Thoracic aorta (tissue), 2 donors: ENCODE data around the gene ARSB. TPM values are rescaled to one million over a fixed set of nuclear protein-coding genes. Genes with fewer than 3 reads are reported as not detected.

ENCODE experiments used
- ATAC-seq: fragments of 150-250 bp; one replicate; pipeline ENCODE4 v1.8.0; 2017; ENCODE audit warnings: low read depth; ENCODE audit not compliant: insufficient number of reproducible peaks, low FRiP score
- DNase-seq: peaks from one replicate; pipeline ENCODE4 v3.0.0-alpha.2; 2020; ENCODE audit warnings: low spot score
- H3K27ac ChIP-seq, 2 donors: fragments of 200-600 bp; sonication (generic); 1 replicate in 1 of 2; 2 replicates in 1 of 2; pipeline ENCODE4 v1.5.1; 2016; ENCODE audit warnings: mild to moderate bottlenecking in 2 of 2, moderate library complexity in 2 of 2
- H3K27me3 ChIP-seq: fragments of 200-600 bp; sonication (generic); replicated peaks from 2 replicates; pipeline ENCODE4 v1.6.0; 2016; ENCODE audit warnings: mild to moderate bottlenecking; ENCODE audit not compliant: insufficient read depth
- H3K36me3 ChIP-seq: fragments of 200-600 bp; sonication (generic); one replicate; pipeline ENCODE4 v1.5.1; 2016
- H3K4me1 ChIP-seq, 2 donors: fragments of 200-600 bp; sonication (generic); 1 replicate in 1 of 2; 2 replicates in 1 of 2; pipeline versions ENCODE4 v1.5.1 to v1.6.0; 2016; ENCODE audit warnings: low read depth in 2 of 2, mild to moderate bottlenecking in 1 of 2; ENCODE audit not compliant: control insufficient read depth in 1 of 2
- H3K4me3 ChIP-seq: fragments of 200-600 bp; sonication (generic); 2 replicates; pipeline ENCODE4 v1.5.1; 2016; ENCODE audit warnings: mild to moderate bottlenecking
- H3K9me3 ChIP-seq: fragments of 200-600 bp; sonication (generic); 2 replicates; pipeline ENCODE4 v1.5.1; 2016
- CTCF ChIP-seq: fragments of 200-600 bp; sonication (generic); IDR thresholded peaks from one replicate; pipeline ENCODE4 v1.5.1; 2019; ENCODE audit warnings: antibody characterized with exemption
- total RNA-seq, 2 donors: library from RNA; depleted of rRNA; stranded (reverse); fragments of >200 nt; gene quantifications; one replicate each; pipeline versions ENCODE4 v1.1.0 to v1.2.3, GENCODE V29; 2016

ARSB gene
- total RNA-seq, 2 donors from 2014 or later, result 26.1 to 36.0 TPM

GRCh38 chr5:78753093-78753531, 232.0 kb downstream of the ARSB start:
- H3K27ac ChIP-seq, result no peak overlapping the region
- DNase-seq, result no peak
- no peak for ATAC-seq
- no peaks in the 10 kb centered on the region for H3K27me3 ChIP-seq
- no peaks in the 10 kb centered on the region for H3K36me3 ChIP-seq
- peaks cover 0 to 4% of the 10 kb centered on the region in 2 donors for H3K4me1 ChIP-seq
- H3K4me3 ChIP-seq, result no peak overlapping the region
- no peak for TF ChIP-seq CTCF
- no peaks in the 10 kb centered on the region for H3K9me3 ChIP-seq

DNA sequence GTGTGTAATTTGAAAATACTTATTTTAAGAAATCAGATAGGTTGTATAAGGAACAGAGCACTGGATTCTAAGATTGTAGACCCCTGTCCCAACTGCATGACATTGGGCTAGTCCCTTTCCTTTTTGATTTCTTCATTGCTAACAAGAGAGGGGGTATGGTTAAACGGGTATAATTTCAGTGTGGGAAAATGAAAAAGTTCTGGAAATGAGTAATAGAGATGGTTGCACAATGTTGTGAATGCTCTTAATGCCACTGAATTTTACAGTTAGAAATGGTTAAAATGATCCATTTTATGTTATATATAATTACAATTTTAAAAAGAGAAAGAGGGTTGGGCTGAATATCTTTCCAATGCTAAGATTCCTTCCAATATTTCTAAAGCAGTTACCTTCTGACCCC, 233.2 kb downstream of the ARSB start:
- TF ChIP-seq CTCF, result no peak
- Histone ChIP-seq H3K36me3 (no peaks in the 10 kb centered on the region), H3K4me1 (peaks cover 7 to 15% of the 10 kb centered on the region in 2 donors), H3K4me3 (no peak overlapping the region), H3K27ac (no peak overlapping the region), H3K27me3 (no peaks in the 10 kb centered on the region), H3K9me3 (no peaks in the 10 kb centered on the region)
- DNase-seq (no peak), ATAC-seq (no peak)

DNA sequence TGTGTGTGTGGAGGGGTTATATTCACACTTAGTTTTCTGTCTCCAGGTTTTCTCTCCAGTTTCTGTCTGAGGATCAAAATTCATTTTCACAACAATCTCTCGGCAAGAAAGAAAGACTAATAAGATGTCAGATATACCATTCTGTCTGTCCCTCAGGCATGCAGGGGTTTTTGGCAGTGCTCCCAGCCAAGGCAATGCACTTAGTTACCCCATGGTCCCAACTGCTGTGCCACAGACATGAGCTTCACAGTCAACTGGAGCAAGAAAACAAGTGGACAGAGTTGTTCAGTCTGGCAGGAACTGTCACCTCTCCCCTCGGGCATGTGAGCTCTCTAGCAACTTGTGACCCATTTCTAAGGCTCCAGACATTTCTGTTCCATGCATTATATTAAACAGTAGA, 234.8 kb downstream of the ARSB start:
- ATAC-seq, result no peak
- DNase-seq, result no peak
- TF ChIP-seq CTCF, result no peak

GRCh38 chr5:78747705-78748359, 237.3 kb downstream of the ARSB start:
- TF ChIP-seq CTCF, result no peak
- H3K9me3 ChIP-seq, result no peaks in the 10 kb centered on the region
- no peak for DNase-seq
- peak overlapping the region; percentile 79 to 89 for H3K27ac ChIP-seq
- no peaks in the 10 kb centered on the region for H3K27me3 ChIP-seq
- no peaks in the 10 kb centered on the region for H3K36me3 ChIP-seq
- peak; percentile 99 for ATAC-seq
- H3K4me1 ChIP-seq, result peaks cover 16 to 41% of the 10 kb centered on the region in 2 donors
- H3K4me3 ChIP-seq, result peak overlapping the region; percentile 0

More for the DNA sequence above, 234.8 kb downstream of the ARSB start:
- no peaks in the 10 kb centered on the region for H3K27me3 ChIP-seq
- no peak overlapping the region for H3K4me3 ChIP-seq
- no peak overlapping the region for H3K27ac ChIP-seq
- H3K9me3 ChIP-seq, result no peaks in the 10 kb centered on the region
- no peaks in the 10 kb centered on the region for H3K36me3 ChIP-seq
- peaks cover 10 to 31% of the 10 kb centered on the region in 2 donors for H3K4me1 ChIP-seq

GRCh38 chr5:78747055-78747454, 238.1 kb downstream of the ARSB start:
- H3K27ac ChIP-seq, result peak overlapping the region; percentile 79 to 89
- ATAC-seq, result no peak
- H3K9me3 ChIP-seq, result no peaks in the 10 kb centered on the region

More at GRCh38 chr5:78747055-78747454, 238.1 kb downstream of the ARSB start:
- Histone ChIP-seq H3K36me3 (no peaks in the 10 kb centered on the region), H3K27me3 (no peaks in the 10 kb centered on the region), H3K4me3 (no peak overlapping the region), H3K4me1 (peaks cover 16 to 41% of the 10 kb centered on the region in 2 donors)
- no peak for TF ChIP-seq CTCF
- DNase-seq, result no peak
